Astrocyte (in vitro differentiated cells and primary cell): ENCODE data around the gene SNX5.

ENCODE experiments used
- EZH2 ChIP-seq: IDR thresholded peaks from 2 replicates; pipeline ENCODE4 v1.6.1; 2012; ENCODE audit warnings: mild to moderate bottlenecking, low read length, inconsistent platforms; ENCODE audit not compliant: insufficient read depth
- TF ChIP-seq, protein P1 (sequence below): IDR thresholded peaks from 2 replicates; pipeline ENCODE4 v1.5.1; 2011; ENCODE audit warnings: low read depth, mild to moderate bottlenecking, inconsistent platforms, low read length, moderate library complexity; ENCODE audit not compliant: insufficient read depth

GRCh38 chr20:17947474-17947815, 21.1 kb downstream of the SNX5 start:
- TF ChIP-seq, protein P1, sequence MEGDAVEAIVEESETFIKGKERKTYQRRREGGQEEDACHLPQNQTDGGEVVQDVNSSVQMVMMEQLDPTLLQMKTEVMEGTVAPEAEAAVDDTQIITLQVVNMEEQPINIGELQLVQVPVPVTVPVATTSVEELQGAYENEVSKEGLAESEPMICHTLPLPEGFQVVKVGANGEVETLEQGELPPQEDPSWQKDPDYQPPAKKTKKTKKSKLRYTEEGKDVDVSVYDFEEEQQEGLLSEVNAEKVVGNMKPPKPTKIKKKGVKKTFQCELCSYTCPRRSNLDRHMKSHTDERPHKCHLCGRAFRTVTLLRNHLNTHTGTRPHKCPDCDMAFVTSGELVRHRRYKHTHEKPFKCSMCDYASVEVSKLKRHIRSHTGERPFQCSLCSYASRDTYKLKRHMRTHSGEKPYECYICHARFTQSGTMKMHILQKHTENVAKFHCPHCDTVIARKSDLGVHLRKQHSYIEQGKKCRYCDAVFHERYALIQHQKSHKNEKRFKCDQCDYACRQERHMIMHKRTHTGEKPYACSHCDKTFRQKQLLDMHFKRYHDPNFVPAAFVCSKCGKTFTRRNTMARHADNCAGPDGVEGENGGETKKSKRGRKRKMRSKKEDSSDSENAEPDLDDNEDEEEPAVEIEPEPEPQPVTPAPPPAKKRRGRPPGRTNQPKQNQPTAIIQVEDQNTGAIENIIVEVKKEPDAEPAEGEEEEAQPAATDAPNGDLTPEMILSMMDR, result no peak
- TF ChIP-seq EZH2, result no peak
